Measurements from ENCODE around the gene TUBB2B.
A peak's percentile ranks its signal among the peaks of the same experiment; 100 is the strongest.
"Not testable (repeated sequence)": the region's sequence is repeated elsewhere in the genome, so short reads cannot be mapped to it uniquely, and the experiment has no call there.

The TUBB2B gene

DNA sequence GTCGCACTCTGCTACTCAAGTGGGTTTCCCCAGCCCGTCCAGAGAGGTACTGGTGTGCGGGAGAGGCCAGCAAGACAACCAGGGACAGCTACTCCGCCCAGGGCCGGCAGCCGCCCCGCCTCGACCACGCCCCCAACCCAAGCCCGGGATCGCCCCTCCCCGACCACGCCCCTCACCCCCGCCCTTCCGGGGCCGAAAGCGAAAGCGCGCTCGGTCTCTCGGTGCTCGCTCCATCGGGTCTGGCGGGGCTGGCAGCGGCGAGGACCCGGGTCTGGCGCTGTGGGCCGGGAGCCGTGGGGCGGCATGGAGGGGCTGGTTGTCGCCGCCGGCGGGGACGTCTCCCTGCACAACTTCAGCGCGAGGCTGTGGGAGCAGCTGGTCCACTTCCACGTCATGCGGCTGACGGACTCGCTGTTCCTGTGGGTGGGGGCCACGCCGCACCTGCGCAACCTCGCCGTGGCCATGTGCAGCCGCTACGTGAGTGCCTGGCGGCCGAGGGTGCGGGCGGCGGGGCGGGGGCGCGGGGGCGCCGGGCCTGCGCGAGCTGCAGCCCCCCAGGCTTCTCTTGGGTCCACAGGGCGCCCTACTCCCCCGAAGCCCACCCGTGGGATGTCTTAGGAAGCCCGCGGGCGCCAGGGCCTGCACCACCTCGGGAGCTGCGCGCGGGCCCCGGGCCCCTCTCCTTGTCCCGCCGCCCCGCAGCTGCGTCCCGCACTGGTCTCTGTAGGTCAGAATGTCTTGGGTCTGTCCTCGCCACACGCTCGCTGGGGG is 31.5 kb upstream of the TUBB2B start, which contains the start of gene PSMG4:
Gene PSMG4 (plus strand): TSS at position 228 of the 771 bp plus-strand sequence. CDS start 76 bp downstream, at position 304.
- DNase-seq (ENCODE audit: low read depth in 2 of 3, low spot score in 1 of 3), result peak; percentile 84 to 98 (median 94)

DNA sequence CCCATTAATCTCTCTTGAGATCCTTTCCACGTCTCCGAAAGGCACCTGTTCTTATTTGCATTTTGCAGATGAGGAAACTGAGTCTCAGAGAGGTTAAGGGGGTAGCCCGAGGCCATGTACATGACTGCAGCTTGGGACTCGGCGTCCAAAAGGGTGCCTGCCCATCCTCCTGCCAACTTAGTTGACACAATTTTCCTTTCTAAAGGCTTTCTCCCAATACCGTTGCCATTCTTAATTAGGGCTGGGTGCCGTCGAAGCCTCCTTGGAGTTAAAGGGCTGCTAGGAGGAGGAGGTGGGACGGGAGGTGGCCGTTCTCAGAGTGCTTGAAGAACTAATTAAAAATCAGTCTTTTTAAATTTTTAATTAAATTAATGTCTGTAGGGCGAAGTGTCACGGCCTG is 30.7 kb upstream of the TUBB2B start:
- DNase-seq (ENCODE audit: low read depth in 2 of 3, low spot score in 1 of 3), result no peak

DNA sequence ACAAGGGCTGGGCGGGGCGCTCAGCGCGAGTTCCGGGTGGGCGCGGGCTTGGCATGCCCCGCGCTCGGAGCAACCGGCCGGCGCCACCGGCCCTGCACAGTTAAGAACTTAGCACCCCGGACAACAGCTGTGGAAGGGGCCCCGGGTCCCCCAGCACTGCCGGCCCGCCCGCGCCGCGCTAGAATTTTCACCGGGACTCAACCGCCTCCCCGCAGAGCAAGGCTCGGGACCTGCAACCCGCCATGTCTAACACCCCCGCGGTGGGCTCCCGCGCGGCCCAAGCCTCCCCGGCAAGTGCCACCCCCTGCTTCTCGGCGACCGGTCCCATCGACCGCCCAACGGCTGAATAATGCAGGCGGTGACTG is 26.1 kb upstream of the TUBB2B start:
- DNase-seq (ENCODE audit: low read depth in 2 of 3, low spot score in 1 of 3), result no peak

DNA sequence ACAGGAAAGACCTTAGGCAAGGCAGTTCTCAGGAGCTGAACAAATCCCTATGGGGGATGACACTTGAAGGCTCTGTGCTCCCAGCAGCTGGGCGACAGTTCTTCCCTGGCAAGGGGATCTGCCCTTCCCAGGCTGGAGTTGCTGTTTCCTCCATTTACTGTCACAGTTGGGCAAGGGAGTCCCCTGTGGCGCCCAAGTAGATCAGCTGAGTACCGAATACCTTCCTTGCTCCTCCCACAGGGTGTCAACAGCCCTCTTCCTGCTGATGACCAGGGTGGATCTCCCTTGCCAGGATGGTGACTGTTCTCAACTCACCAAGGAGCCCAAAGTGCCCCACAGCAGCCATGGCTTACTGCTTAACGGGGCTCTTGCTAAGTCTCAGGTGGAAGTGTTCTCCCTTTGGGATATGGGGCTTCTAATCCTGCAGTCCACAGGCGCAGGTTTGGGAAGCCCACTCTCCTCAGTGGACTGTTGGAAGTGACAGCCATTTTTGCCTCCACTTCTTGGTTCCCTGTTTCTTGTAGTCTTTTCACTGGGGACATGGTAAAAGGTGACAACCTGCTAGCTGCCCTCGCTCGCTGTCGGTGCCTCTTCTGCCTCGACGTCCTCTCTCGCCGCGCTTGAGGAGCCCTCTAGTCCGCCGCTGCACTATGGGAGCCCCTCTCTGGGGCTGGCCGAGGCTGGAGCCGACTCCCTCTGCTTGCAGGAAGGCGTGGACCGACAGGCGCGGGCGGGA is 25.6 kb upstream of the TUBB2B start:
- DNase-seq (ENCODE audit: low read depth in 2 of 3, low spot score in 1 of 3), result no peak

DNA sequence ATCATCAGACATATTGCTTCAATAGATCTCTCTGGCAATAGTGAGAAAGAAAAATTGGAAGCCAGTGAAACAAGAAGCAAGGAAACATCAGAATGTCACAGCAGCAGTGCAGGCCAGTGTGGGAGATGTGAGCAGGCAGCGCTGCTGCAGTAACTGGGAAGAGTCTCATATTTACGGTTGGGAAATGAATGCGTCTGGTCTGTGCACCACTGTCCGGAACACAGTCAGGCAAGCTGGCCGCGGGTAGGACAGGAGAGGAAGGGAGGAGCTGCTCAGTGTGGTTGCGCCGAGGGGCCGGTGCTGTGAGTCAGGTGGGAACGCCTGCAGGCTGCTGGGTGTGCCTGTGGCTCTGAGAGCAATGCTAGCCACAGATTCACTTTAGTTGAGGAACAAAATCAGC is 24.9 kb upstream of the TUBB2B start:
- no peak for DNase-seq (ENCODE audit: low read depth in 2 of 3, low spot score in 1 of 3)

DNA sequence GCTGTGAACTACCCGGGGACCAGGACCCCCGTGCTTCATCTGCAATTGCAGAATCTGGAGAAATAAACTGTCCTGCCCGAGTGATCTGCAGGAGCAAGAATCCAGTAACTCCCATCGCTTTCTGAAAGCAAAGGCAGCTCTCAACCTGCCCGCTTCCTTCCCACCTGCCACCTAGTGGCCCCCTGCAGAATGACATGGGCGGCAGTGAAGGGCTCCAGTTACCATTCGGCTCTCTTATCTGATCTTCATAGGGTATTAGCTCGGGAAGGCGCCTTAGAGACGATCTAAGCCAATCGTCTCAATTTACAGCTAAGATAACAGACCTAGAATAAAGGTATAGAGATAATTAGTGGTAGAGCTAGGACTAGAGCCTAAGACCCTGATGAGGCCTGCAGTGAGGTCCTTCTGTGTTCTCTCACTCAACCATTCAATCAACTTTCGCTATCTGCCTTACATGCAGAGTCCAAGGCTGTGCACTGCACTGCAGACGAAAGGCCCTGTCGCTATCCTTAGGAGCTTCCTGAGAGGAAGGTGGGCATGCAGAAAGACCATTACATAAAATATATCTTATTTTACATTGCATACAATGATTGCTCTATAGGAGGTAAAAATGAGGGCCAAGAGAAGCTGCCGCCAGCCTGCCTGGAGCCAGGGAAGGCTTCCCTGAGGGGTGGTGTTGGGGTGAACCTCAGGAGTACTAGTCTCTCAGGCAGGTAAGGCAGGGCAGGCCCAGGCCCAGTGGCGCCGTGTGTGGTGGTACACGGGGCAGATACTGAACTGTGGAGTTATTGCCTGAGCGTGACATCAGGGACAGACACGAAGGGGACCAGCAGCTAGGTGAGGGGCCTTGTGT is 24.2 kb upstream of the TUBB2B start:
- peak; percentile 69 to 86 (median 73) for DNase-seq (ENCODE audit: low read depth in 2 of 3, low spot score in 1 of 3)

DNA sequence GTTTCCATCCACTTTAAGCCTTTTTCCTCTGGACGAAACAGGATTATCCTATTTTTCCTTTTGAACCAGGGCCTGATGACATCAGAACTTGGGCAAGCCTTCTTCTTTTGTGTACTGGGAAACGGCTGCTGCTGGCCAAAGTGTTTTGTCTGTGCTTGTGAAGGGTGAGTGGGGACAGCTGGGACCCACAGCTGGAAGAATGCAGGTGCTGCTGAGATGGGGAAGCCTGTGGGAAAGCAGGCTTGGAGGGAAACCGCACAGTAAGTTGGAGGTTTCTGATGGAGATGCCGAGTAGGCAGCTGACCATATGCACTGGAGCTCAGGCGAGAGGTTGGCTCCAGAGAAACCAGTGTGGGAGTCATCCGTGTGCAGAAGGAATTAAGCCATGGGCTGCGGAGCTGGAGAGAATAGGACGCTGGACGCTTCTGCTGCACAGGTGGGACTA is 22.8 kb upstream of the TUBB2B start:
- DNase-seq (ENCODE audit: low read depth in 2 of 3, low spot score in 1 of 3), result no peak

DNA sequence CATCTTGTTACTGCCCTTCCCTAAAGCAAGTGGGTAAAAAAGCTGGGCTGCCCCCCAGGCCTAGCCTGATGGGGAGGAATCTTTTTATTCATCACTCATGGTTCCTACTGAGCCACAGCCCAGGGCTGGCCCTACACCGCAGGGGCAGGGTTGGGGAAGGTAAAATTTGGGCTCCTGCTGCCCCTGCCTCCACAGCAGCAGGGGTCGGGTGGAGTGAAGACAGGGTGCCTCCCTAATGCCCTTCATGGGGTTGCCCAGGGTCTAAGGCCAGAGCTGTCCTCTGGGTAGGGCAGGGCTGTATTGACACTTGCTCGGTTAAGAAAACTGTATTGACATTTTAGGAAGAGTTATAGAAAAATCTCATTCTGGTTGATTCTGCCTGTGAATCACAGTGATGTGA is 22.4 kb upstream of the TUBB2B start:
- DNase-seq (ENCODE audit: low read depth in 2 of 3, low spot score in 1 of 3), result no peak

DNA sequence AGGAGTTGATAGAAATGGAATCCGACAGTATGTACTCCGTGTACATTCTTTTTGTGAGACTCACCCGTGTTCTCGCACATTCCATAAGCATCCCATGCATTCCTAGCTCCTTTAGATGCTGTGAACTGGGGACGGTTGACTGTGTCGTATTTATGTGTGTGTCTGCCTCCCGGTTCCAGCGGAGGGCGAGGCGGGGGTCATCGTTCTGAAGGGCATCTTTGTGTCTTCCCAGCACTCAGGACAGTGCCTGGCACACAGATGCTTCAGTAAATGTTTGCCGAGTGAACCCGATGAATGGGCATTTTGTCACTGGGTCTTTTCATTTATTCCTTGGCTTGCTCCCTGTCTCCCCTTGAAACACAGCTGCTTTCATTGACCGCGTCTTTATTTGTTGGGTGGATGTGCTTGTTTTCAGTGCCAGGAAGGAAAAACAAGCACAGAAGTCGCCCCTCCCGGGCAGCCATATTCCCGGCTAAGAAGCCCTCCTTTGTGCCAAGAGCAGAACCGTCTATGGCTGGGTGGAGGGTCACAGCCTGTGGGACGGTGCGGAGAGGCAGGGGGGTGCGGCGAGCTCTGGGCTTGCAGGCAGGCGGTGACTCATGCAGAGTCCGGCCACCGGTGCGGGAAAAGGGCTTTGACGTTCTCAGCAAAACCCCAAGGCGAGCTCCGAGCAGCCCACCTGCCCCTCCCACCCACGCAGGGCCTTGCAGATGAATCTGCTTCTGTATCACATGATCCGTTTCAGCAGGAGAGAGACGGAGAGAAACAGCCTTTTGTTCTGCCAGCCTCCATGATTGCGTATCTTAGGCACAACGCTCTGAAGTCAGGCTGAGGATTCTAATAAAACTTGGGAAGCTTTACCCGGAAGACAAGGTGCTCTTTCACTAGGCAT is 20.0 kb upstream of the TUBB2B start:
- no peak for DNase-seq (ENCODE audit: low read depth in 2 of 3, low spot score in 1 of 3)

DNA sequence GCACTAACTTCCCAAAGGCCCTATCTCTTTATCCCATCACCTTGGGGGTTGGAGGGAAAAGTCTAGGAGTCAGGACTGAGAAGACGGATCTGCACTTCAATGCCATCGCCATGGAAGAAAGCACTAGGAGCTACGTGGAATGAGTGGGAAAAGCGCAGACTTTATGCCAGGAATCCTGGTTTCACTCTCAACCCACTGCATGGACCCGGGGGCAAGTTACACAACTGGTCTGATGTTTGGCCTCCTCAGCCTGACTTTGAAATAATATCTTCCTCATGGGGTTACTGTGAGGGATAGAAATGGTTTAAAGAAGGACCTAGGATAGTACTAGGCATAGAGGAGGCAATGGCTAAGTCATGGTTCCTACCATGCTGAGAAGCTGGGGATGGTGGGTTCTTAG is 17.8 kb upstream of the TUBB2B start:
- DNase-seq (ENCODE audit: low read depth in 2 of 3, low spot score in 1 of 3), result no peak

DNA sequence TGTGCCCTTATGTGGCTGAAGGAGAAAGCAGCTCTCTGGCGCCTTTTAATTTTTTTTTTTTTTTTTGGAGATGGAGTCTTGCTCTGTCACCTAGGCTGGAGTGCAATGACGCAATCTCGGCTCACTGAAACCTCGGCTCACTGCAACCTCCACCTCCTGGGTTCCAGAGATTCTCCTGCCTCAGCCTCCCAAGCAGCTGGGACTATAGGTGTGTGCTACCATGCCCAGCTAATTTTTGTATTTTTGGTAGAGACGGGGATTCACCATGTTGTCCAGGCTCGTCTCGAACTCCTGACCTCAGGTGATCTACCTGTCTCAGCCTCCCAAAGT is 17.3 kb upstream of the TUBB2B start:
- DNase-seq (ENCODE audit: low read depth in 2 of 3, low spot score in 1 of 3), result not testable (repeated sequence)

DNA sequence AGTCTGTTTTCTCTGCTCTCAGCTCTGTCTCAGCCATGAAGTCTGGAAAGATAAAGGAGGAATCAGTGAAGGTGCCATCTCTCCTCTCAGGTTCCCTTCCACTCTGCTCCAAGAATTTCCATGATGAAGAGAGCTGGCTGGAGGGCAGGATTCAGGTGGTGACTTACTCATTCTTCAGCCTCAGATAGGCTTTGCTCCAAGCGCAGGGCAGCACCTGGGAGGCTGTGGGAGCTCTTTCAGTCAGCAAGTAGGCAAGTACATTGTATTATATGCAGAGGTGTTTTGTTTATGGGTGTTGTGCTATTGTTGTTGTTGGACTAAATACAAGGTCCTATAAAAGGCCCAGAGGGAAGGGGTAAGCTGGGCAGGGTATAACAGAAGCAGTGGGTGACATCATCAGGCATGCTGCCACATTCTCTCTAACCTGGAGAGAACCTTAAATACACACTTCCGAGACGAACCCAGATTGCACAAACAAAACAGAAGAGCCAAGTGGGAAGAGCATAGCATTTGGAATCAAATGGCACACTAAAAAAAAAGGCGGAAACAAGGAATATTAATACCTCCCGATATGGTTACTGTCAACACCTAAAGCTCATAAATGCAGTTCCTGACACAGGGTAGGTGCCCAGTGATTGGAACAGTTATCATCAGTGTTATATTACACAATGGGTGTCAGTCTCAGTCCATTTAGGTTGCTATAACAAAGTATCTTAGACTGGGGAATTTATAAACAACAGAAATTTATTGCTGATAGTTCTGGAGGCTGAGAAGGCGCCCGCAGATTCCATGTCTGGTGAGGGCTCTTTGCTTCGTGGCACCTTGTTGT is 16.8 kb upstream of the TUBB2B start:
- no peak for DNase-seq (ENCODE audit: low read depth in 2 of 3, low spot score in 1 of 3)

DNA sequence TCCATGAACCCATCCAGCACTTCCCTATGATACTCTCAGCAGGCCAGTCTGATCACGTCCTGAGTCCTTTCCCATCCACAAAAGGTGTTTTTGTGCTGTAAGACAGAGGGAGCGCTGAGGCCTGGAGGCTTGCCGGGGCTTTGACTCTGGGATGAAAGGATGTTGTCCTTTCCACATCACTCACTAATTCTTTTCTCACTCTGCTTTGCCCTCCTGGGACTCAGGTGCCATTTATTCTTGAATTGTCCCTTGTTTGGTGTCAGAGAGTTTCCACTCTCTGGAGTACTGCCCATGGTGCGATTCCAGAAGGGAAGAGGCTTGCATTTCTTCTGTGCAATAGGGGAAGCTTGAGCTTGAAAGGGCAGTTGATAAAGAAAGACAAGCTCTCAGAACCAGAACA is 15.3 kb upstream of the TUBB2B start:
- DNase-seq (ENCODE audit: low read depth in 2 of 3, low spot score in 1 of 3), result no peak

DNA sequence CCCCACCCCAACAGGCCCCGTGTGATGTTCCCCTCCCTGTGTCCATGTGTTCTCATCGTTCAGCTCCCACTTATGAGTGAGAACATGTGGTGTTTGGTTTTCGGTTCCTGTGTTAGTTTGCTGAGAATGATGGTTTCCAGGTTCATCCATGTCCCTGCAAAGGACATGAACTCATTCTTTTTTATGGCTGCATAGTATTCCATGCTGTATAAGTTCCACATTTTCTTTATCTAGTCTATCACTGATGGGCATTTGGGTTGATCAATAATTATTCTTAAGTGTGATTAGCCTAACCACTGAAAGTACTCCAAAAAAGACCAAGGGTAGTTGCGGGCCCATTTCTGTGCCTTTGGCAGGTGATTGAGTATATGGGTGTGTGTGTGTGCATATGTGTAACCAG is 14.3 kb upstream of the TUBB2B start:
- DNase-seq (ENCODE audit: low read depth in 2 of 3, low spot score in 1 of 3), result not testable (repeated sequence)

DNA sequence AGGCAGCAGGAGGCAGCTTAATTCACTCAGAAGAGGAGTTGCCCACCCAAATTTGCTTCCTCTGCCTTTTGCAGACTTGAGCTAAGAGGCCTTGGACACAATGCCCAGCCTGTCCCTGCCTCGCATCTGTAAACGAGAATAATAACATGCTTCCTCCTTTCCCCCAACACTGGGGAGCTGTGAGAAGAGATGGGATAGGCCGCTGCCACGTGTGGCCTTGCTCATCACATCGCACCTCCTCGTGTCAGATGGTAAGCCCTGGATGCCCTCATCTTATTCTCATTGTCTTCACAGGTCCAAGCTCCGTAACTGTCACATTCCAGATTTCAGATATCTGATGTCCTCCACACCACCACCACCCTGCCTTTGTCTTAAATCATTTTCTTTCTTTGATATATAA is 13.1 kb upstream of the TUBB2B start:
- DNase-seq (ENCODE audit: low read depth in 2 of 3, low spot score in 1 of 3), result no peak

DNA sequence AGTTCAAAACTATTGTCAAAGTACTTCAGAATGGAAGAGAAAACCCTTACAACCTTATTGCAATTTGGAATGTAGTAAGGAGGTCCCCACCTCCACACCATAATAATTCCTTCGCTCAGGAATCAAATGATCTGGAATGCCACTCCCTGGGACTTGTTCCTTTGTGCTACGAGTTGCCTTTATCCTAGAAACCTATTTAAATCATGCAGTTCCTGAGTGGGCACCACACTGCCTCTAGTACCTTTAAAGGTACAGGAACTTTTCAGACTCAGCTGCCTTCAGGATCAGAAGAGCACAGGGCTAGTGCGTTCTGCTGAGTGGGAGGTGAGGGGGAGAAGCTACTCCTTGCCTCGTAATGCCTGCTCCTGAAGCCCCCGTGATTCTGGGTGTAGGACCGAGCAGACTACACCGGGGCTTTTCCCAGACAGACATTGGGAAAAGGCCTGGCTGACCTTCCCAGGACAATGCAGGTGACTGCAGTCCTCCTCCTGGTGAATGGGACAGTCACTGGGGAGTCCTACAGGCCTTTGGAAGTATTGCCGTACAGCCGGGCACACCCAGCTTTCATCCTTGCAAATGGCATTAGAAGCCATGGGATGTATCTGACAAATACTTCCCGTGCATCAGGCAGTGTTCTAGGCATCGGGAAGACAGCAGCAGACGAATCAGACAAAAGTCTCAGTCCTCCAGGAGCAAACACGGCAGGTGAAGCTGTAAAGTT is 11.8 kb upstream of the TUBB2B start:
- DNase-seq (ENCODE audit: low read depth in 2 of 3, low spot score in 1 of 3), result no peak

DNA sequence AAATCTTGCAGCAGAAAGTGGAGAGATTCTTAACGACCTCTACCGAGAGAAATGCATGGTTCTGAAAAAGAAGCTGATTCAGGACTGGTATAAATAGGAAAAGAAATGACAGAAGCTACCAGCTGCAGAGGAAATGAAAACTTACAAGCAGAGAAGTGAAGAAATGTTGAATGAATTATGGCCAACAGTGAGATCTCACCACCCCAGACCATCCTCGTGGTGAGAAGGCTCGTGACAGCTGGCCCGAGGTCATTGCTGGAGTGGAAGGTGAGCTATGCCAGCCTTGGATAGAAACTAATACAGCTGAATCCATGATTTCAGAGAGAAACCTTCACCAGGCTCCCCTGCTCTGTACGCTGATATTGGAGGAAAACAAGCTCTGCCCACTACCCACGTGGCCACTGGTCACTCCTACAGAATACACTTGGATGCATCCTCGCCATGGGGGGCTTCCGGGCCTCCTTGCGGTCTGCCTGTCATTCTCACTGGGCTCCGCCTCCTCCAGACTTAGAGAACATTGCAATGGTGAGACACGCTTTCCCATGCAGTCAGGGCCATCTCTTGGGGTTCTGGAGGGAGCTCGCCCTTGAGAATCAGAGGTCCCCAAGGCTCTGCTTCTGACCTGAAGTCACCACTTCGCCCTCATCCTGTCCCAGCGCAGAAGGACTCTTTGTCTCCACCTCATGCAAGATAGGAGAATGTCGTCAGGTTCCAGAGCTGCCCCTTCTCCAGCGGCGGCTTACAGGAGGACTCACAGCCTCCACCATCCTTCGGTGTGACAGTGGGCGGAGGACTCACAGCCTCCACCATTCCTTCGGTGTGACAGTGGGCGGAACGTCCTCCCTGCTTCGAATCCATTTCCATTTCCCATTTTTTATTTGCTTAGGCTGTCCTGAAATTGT is 10.6 kb upstream of the TUBB2B start:
- DNase-seq (ENCODE audit: low read depth in 2 of 3, low spot score in 1 of 3), result no peak

DNA sequence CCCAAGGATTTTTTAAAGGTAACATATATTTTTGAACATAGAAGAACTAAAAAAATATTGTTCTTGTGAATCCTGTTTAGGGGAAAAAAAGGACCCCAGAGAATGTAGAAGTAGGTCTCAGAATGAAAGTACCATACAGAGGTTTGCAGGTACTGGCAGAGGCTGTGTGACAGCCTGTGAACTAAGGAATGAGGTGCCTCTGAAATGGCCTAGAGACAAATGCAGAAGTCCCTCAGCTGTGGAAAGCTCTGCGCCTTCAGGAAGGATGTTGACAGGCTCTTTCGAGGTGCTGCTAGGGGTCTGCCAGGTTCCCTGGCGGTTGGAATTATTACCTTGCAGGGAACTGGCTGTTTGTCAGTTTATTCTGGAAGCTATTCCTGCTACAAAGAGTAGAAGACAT is 8.6 kb upstream of the TUBB2B start:
- no peak for DNase-seq (ENCODE audit: low read depth in 2 of 3, low spot score in 1 of 3)
